ENCODE measurements around the gene KRT1. TPM values are rescaled to one million over a fixed set of nuclear protein-coding genes. Genes with fewer than 3 reads are reported as not detected.

The KRT1 gene
- total and polyA plus RNA-seq, 2 donors, result 9.3 to 507 TPM

DNA sequence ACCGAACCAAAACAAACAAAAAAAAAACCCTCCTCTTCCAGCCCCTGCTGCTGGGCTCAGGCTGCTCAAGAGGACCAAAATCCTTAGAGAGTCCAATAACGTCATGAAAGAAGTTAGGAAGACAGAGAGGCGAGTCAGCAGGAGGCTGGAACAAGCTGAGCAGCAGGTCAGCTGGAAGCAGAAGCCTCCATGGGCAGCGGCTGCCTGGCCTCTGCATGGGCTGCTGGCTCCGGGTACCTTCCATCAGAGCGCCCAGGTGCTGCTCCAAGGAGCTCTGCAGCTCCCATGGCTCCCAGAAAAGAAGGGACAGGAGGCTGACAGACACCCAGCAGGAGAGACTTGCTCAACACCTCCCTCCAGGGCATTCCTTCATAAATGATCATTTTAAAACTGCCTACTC, 25.0 kb downstream of the KRT1 start:
- Histone ChIP-seq H3K4me3 (ENCODE audit: low read length in 2 of 2) (no peak overlapping the region), H3K36me3 (ENCODE audit: control insufficient read depth in 2 of 2, insufficient read depth in 2 of 2, low read length in 1 of 2) (no peaks in the 10 kb centered on the region), H3K9me3 (ENCODE audit: control insufficient read depth in 2 of 2, insufficient read depth in 1 of 2, low read length in 1 of 2) (no peaks in the 10 kb centered on the region), H3K4me1 (ENCODE audit: control insufficient read depth in 2 of 2, insufficient read depth in 2 of 2, low read length in 2 of 2) (peaks cover 0 to 3% of the 10 kb centered on the region in 2 donors), H3K27ac (ENCODE audit: low read depth in 1 of 2, low read length in 1 of 2) (no peak overlapping the region), H3K27me3 (ENCODE audit: control insufficient read depth in 2 of 2, insufficient read depth in 1 of 2, low read length in 1 of 2) (peaks cover 0 to 4% of the 10 kb centered on the region in 2 donors)
- WGBS, result 83% methylated on average over 6 of the region's 6 CpGs
- DNase-seq (ENCODE audit: low read depth in 6 of 9, low spot score in 9 of 9), result no peak

GRCh38 chr12:52651726-52652261, 28.4 kb downstream of the KRT1 start, which contains the start of gene KRT2:
Gene KRT2 (minus strand): TSS chr12:52652211. CDS start chr12:52652142, 69 bp downstream.
- WGBS, result 98% methylated on average over 16 of the region's 16 CpGs
- Histone ChIP-seq H3K27ac (ENCODE audit: low read depth in 1 of 2, low read length in 1 of 2) (peak within 1 kb of the TSS in 1 of 2 donors; percentile 68), H3K4me3 (ENCODE audit: low read length in 2 of 2) (no peak within 1 kb of the TSS), H3K36me3 (ENCODE audit: control insufficient read depth in 2 of 2, insufficient read depth in 2 of 2, low read length in 1 of 2) (no peaks in the 10 kb centered on the region), H3K9me3 (ENCODE audit: control insufficient read depth in 2 of 2, insufficient read depth in 1 of 2, low read length in 1 of 2) (no peaks in the 10 kb centered on the region), H3K27me3 (ENCODE audit: control insufficient read depth in 2 of 2, insufficient read depth in 1 of 2, low read length in 1 of 2) (peaks cover 0 to 4% of the 10 kb centered on the region in 2 donors), H3K4me1 (ENCODE audit: control insufficient read depth in 2 of 2, insufficient read depth in 2 of 2, low read length in 2 of 2) (peaks cover 0 to 23% of the 10 kb centered on the region in 2 donors)
- no peak for DNase-seq (ENCODE audit: low read depth in 6 of 9, low spot score in 9 of 9)

GRCh38 chr12:52650520-52651081, 29.6 kb downstream of the KRT1 start:
- H3K4me3 ChIP-seq (ENCODE audit: low read length in 2 of 2), result no peak overlapping the region
- peak overlapping the region; percentile 10 to 68 for H3K27ac ChIP-seq (ENCODE audit: low read depth in 1 of 2, low read length in 1 of 2)
- peaks cover 0 to 33% of the 10 kb centered on the region in 2 donors for H3K4me1 ChIP-seq (ENCODE audit: control insufficient read depth in 2 of 2, insufficient read depth in 2 of 2, low read length in 2 of 2)
- 84% methylated on average over 12 of the region's 12 CpGs for WGBS
- H3K9me3 ChIP-seq (ENCODE audit: control insufficient read depth in 2 of 2, insufficient read depth in 1 of 2, low read length in 1 of 2), result no peaks in the 10 kb centered on the region
- peak in 1 of 9 donors; percentile 16 for DNase-seq (ENCODE audit: low read depth in 6 of 9, low spot score in 9 of 9)
- H3K27me3 ChIP-seq (ENCODE audit: control insufficient read depth in 2 of 2, insufficient read depth in 1 of 2, low read length in 1 of 2), result peaks cover 0 to 4% of the 10 kb centered on the region in 2 donors
- H3K36me3 ChIP-seq (ENCODE audit: control insufficient read depth in 2 of 2, insufficient read depth in 2 of 2, low read length in 1 of 2), result no peaks in the 10 kb centered on the region

DNA sequence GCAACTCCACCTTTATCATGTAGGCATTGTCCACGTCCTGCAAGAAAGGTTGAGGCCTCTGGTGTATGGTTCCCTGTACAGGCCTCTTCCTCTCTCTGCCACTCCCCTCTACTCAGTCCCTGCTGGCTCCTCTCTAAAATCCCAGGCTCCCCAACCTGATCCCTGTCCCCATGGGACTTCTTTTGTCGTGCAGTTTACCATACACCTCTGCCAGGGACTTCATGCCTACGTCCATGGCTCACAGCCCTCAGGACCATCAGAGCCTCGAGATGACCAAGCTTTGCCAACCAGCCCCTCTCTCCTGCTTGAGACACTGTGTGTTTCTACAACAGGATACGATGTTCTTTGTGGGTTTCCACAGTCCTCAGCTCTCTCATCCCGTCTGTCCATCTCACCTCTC, 31.1 kb downstream of the KRT1 start:
- DNase-seq (ENCODE audit: low read depth in 6 of 9, low spot score in 9 of 9), result no peak
- H3K9me3 ChIP-seq (ENCODE audit: control insufficient read depth in 2 of 2, insufficient read depth in 1 of 2, low read length in 1 of 2), result peaks cover 0 to 5% of the 10 kb centered on the region in 2 donors
- 88% methylated on average over 6 of the region's 6 CpGs for WGBS

GRCh38 chr12:52648012-52648550, 32.1 kb downstream of the KRT1 start:
- WGBS, result 98% methylated on average over 8 of the region's 8 CpGs
- H3K27ac ChIP-seq (ENCODE audit: low read depth in 1 of 2, low read length in 1 of 2), result no peak overlapping the region
- peaks cover 0 to 41% of the 10 kb centered on the region in 2 donors for H3K4me1 ChIP-seq (ENCODE audit: control insufficient read depth in 2 of 2, insufficient read depth in 2 of 2, low read length in 2 of 2)
- H3K36me3 ChIP-seq (ENCODE audit: control insufficient read depth in 2 of 2, insufficient read depth in 2 of 2, low read length in 1 of 2), result no peaks in the 10 kb centered on the region
- H3K4me3 ChIP-seq (ENCODE audit: low read length in 2 of 2), result no peak overlapping the region
- H3K27me3 ChIP-seq (ENCODE audit: control insufficient read depth in 2 of 2, insufficient read depth in 1 of 2, low read length in 1 of 2), result no peaks in the 10 kb centered on the region
- H3K9me3 ChIP-seq (ENCODE audit: control insufficient read depth in 2 of 2, insufficient read depth in 1 of 2, low read length in 1 of 2), result peaks cover 0 to 5% of the 10 kb centered on the region in 2 donors
- no peak for DNase-seq (ENCODE audit: low read depth in 6 of 9, low spot score in 9 of 9)

More for the DNA sequence above, 31.1 kb downstream of the KRT1 start:
- no peaks in the 10 kb centered on the region for H3K27me3 ChIP-seq (ENCODE audit: control insufficient read depth in 2 of 2, insufficient read depth in 1 of 2, low read length in 1 of 2)
- peaks cover 0 to 41% of the 10 kb centered on the region in 2 donors for H3K4me1 ChIP-seq (ENCODE audit: control insufficient read depth in 2 of 2, insufficient read depth in 2 of 2, low read length in 2 of 2)
- no peak overlapping the region for H3K27ac ChIP-seq (ENCODE audit: low read depth in 1 of 2, low read length in 1 of 2)
- no peaks in the 10 kb centered on the region for H3K36me3 ChIP-seq (ENCODE audit: control insufficient read depth in 2 of 2, insufficient read depth in 2 of 2, low read length in 1 of 2)
- H3K4me3 ChIP-seq (ENCODE audit: low read length in 2 of 2), result no peak overlapping the region

- H3K9me3 ChIP-seq (ENCODE audit: control insufficient read depth in 2 of 2, insufficient read depth in 1 of 2, low read length in 1 of 2), result peaks cover 0 to 5% of the 10 kb centered on the region in 2 donors
- H3K36me3 ChIP-seq (ENCODE audit: control insufficient read depth in 2 of 2, insufficient read depth in 2 of 2, low read length in 1 of 2), result no peaks in the 10 kb centered on the region
- no peaks in the 10 kb centered on the region for H3K27me3 ChIP-seq (ENCODE audit: control insufficient read depth in 2 of 2, insufficient read depth in 1 of 2, low read length in 1 of 2)
- H3K4me3 ChIP-seq (ENCODE audit: low read length in 2 of 2), result no peak overlapping the region
- H3K4me1 ChIP-seq (ENCODE audit: control insufficient read depth in 2 of 2, insufficient read depth in 2 of 2, low read length in 2 of 2), result peaks cover 0 to 41% of the 10 kb centered on the region in 2 donors
- H3K27ac ChIP-seq (ENCODE audit: low read depth in 1 of 2, low read length in 1 of 2), result no peak overlapping the region
- DNase-seq (ENCODE audit: low read depth in 6 of 9, low spot score in 9 of 9), result no peak
- WGBS, result 97% methylated on average over 9 of the region's 9 CpGs
Observed at GRCh38 chr12:52647601-52648000, 32.6 kb downstream of the KRT1 start.

GRCh38 chr12:52646613-52647012, 33.6 kb downstream of the KRT1 start:
- 97% methylated on average over 12 of the region's 12 CpGs for WGBS
- H3K27me3 ChIP-seq (ENCODE audit: control insufficient read depth in 2 of 2, insufficient read depth in 1 of 2, low read length in 1 of 2), result no peaks in the 10 kb centered on the region
- no peak overlapping the region for H3K4me3 ChIP-seq (ENCODE audit: low read length in 2 of 2)
- peaks cover 0 to 5% of the 10 kb centered on the region in 2 donors for H3K9me3 ChIP-seq (ENCODE audit: control insufficient read depth in 2 of 2, insufficient read depth in 1 of 2, low read length in 1 of 2)
- H3K4me1 ChIP-seq (ENCODE audit: control insufficient read depth in 2 of 2, insufficient read depth in 2 of 2, low read length in 2 of 2), result peaks cover 0 to 44% of the 10 kb centered on the region in 2 donors
- peak overlapping the region in 1 of 2 donors; percentile 62 for H3K27ac ChIP-seq (ENCODE audit: low read depth in 1 of 2, low read length in 1 of 2)
- H3K36me3 ChIP-seq (ENCODE audit: control insufficient read depth in 2 of 2, insufficient read depth in 2 of 2, low read length in 1 of 2), result no peaks in the 10 kb centered on the region
- no peak for DNase-seq (ENCODE audit: low read depth in 6 of 9, low spot score in 9 of 9)

DNA sequence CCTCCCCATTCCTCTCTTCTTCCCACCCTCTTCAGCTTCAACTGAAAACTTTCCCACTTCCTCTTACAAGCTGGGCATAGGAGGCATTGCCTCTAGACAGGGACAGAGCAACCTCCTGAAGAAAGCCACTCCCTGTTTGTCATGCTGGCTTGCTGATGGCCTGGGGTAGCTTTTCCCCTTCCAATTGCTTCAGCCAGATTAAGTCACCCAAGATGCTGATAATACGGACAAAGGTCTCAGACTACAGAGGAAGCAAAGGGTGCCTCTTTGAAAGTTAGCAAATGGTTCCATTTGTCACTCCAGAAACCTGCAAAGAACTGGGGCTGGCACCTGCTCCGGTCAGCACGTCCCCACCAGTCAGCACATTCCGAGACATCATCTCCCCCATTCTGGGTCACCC, 34.2 kb downstream of the KRT1 start:
- Histone ChIP-seq H3K4me1 (ENCODE audit: control insufficient read depth in 2 of 2, insufficient read depth in 2 of 2, low read length in 2 of 2) (peaks cover 0 to 45% of the 10 kb centered on the region in 2 donors), H3K4me3 (ENCODE audit: low read length in 2 of 2) (no peak overlapping the region), H3K36me3 (ENCODE audit: control insufficient read depth in 2 of 2, insufficient read depth in 2 of 2, low read length in 1 of 2) (no peaks in the 10 kb centered on the region), H3K27me3 (ENCODE audit: control insufficient read depth in 2 of 2, insufficient read depth in 1 of 2, low read length in 1 of 2) (no peaks in the 10 kb centered on the region), H3K27ac (ENCODE audit: low read depth in 1 of 2, low read length in 1 of 2) (peak overlapping the region; percentile 43 to 84), H3K9me3 (ENCODE audit: control insufficient read depth in 2 of 2, insufficient read depth in 1 of 2, low read length in 1 of 2) (peaks cover 0 to 5% of the 10 kb centered on the region in 2 donors)
- 95% methylated on average over 4 of the region's 4 CpGs for WGBS
- DNase-seq (ENCODE audit: low read depth in 6 of 9, low spot score in 9 of 9), result no peak

- H3K36me3 ChIP-seq (ENCODE audit: control insufficient read depth in 2 of 2, insufficient read depth in 2 of 2, low read length in 1 of 2), result no peaks in the 10 kb centered on the region
- peak overlapping the region; percentile 85 to 93 for H3K27ac ChIP-seq (ENCODE audit: low read depth in 1 of 2, low read length in 1 of 2)
- peak; percentile 6 to 83 (median 43) for DNase-seq (ENCODE audit: low read depth in 6 of 9, low spot score in 9 of 9)
- H3K9me3 ChIP-seq (ENCODE audit: control insufficient read depth in 2 of 2, insufficient read depth in 1 of 2, low read length in 1 of 2), result peaks cover 0 to 5% of the 10 kb centered on the region in 2 donors
- H3K4me3 ChIP-seq (ENCODE audit: low read length in 2 of 2), result no peak overlapping the region
- H3K27me3 ChIP-seq (ENCODE audit: control insufficient read depth in 2 of 2, insufficient read depth in 1 of 2, low read length in 1 of 2), result no peaks in the 10 kb centered on the region
- peaks cover 0 to 42% of the 10 kb centered on the region in 2 donors for H3K4me1 ChIP-seq (ENCODE audit: control insufficient read depth in 2 of 2, insufficient read depth in 2 of 2, low read length in 2 of 2)
- WGBS, result 68% methylated on average over 7 of the region's 7 CpGs
Observed at GRCh38 chr12:52645120-52645761, 35.0 kb downstream of the KRT1 start.

Measured in thymus (tissue), 11 donors.